Natural killer cell treated with Interleukin-12 subunit alpha and Interleukin-12 subunit beta and Interleukin-15 and Interleukin-18, amount 100 ng/mL, for 72 hours (primary cell): ENCODE results near the gene SEPTIN3. TPM values are rescaled to one million over a fixed set of nuclear protein-coding genes. Genes with fewer than 3 reads are reported as not detected.
A peak's percentile ranks its signal among the peaks of the same experiment; 100 is the strongest.

Experiments
- ATAC-seq, 2 donors: fragments of 150-1000 bp; cut with Tn5 transposase in 1 of 2; sonication (Bioruptor Pico), chemical (Tn5 transposase) in 1 of 2; 2 replicates each; pipeline ENCODE4 v1.10.0; 2021
- DNase-seq: peaks from one replicate; pipeline ENCODE4 v3.0.0; 2022; ENCODE audit warnings: low spot score
- H3K27ac Mint-ChIP-seq, 2 donors: 1 replicate in 1 of 2; 2 replicates in 1 of 2; pipeline ENCODE4 v1.8.0; 2022; ENCODE audit warnings: mixed read lengths in 2 of 2, mild to moderate bottlenecking in 1 of 2, moderate library complexity in 1 of 2
- H3K27me3 Mint-ChIP-seq, 2 donors: 1 replicate in 1 of 2; 2 replicates in 1 of 2; pipeline ENCODE4 v1.8.0; 2022; ENCODE audit warnings: mixed read lengths in 2 of 2
- H3K36me3 Mint-ChIP-seq: one replicate; pipeline ENCODE4 v1.8.0; 2022; ENCODE audit warnings: mixed read lengths
- H3K4me1 Mint-ChIP-seq, 2 donors: 1 replicate in 1 of 2; 2 replicates in 1 of 2; pipeline ENCODE4 v1.8.0; 2022; ENCODE audit warnings: low read depth in 2 of 2, mixed read lengths in 2 of 2, mild to moderate bottlenecking in 1 of 2
- H3K4me3 Mint-ChIP-seq: one replicate; pipeline ENCODE4 v1.8.0; 2022; ENCODE audit warnings: mixed read lengths
- H3K9me3 Mint-ChIP-seq: 2 replicates; pipeline ENCODE4 v1.8.0; 2022; ENCODE audit warnings: mixed read lengths
- total RNA-seq, 2 donors: library from RNA; stranded (reverse); gene quantifications; one replicate each; pipeline ENCODE4 v1.2.3, GENCODE V29; 2022

The SEPTIN3 gene
- total RNA-seq, 2 donors from 2014 or later = 0.14 to 0.25 TPM

DNA sequence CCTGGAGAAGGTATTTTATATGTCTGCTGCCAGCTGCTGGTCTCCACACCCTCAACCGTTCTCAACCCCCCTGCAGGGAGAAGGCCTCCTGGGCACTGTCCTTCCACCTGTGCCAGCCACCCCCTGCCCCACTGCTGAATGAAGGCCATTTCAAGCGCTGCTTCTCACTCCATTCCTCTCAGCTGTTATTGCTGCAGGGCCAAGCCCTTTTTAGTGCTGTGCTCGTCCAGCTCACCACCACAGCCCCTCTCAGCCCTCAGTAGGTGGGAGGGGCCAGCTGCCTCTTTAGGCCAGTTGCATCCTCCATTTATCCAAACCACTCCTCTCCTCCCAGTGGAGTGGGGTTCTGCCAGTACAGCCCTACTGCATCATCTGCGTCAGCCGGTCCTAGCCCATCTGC, 27.6 kb downstream of the SEPTIN3 start:
- no peak overlapping the region for H3K4me3 Mint-ChIP-seq
- DNase-seq (no peak), ATAC-seq (no peak)
- peaks cover 4% of the 10 kb centered on the region for H3K9me3 Mint-ChIP-seq
- H3K27me3 Mint-ChIP-seq = peaks cover 0 to 8% of the 10 kb centered on the region in 2 donors
- peaks cover 16 to 25% of the 10 kb centered on the region in 2 donors for H3K4me1 Mint-ChIP-seq
- H3K27ac Mint-ChIP-seq = no peak overlapping the region
- no peaks in the 10 kb centered on the region for H3K36me3 Mint-ChIP-seq

- H3K4me1 Mint-ChIP-seq = peaks cover 16 to 25% of the 10 kb centered on the region in 2 donors
- peaks cover 0 to 5% of the 10 kb centered on the region in 2 donors for H3K27me3 Mint-ChIP-seq
- ATAC-seq = peak; percentile 98 to 99
- peak within 1 kb of the TSS; percentile 69 to 78 for H3K27ac Mint-ChIP-seq
- no peaks in the 10 kb centered on the region for H3K36me3 Mint-ChIP-seq
- peaks cover 4% of the 10 kb centered on the region for H3K9me3 Mint-ChIP-seq
- H3K4me3 Mint-ChIP-seq = peak within 1 kb of the TSS; percentile 86
- peak; percentile 92 for DNase-seq
Measured at GRCh38 chr22:41998361-41999261, 29.4 kb downstream of the SEPTIN3 start, which contains the start of gene WBP2NL. Gene WBP2NL, plus strand, starts transcription at chr22:41998788. Its CDS starts 31 bp downstream, at chr22:41998819.

GRCh38 chr22:42000466-42000865, 31.2 kb downstream of the SEPTIN3 start:
- peaks cover 16 to 21% of the 10 kb centered on the region in 2 donors for H3K4me1 Mint-ChIP-seq
- H3K36me3 Mint-ChIP-seq = no peaks in the 10 kb centered on the region
- H3K27ac Mint-ChIP-seq = peak overlapping the region in 1 of 2 donors; percentile 47
- DNase-seq (no peak), ATAC-seq (no peak)
- H3K27me3 Mint-ChIP-seq = peaks cover 0 to under 1% of the 10 kb centered on the region in 2 donors
- H3K4me3 Mint-ChIP-seq = peak overlapping the region; percentile 63
- peaks cover 4% of the 10 kb centered on the region for H3K9me3 Mint-ChIP-seq

GRCh38 chr22:42001121-42001520, 31.9 kb downstream of the SEPTIN3 start:
- H3K27me3 Mint-ChIP-seq = no peaks in the 10 kb centered on the region
- peaks cover 16 to 21% of the 10 kb centered on the region in 2 donors for H3K4me1 Mint-ChIP-seq
- no peaks in the 10 kb centered on the region for H3K36me3 Mint-ChIP-seq
- no peak overlapping the region for H3K4me3 Mint-ChIP-seq
- no peak for ATAC-seq
- peaks cover 4% of the 10 kb centered on the region for H3K9me3 Mint-ChIP-seq
- no peak overlapping the region for H3K27ac Mint-ChIP-seq
- DNase-seq = no peak

GRCh38 chr22:42001706-42002105, 32.5 kb downstream of the SEPTIN3 start:
- no peak overlapping the region for H3K27ac Mint-ChIP-seq
- DNase-seq = no peak
- no peak overlapping the region for H3K4me3 Mint-ChIP-seq
- H3K27me3 Mint-ChIP-seq = no peaks in the 10 kb centered on the region
- ATAC-seq = no peak
- peaks cover 4% of the 10 kb centered on the region for H3K9me3 Mint-ChIP-seq
- H3K36me3 Mint-ChIP-seq = no peaks in the 10 kb centered on the region
- peaks cover 16 to 21% of the 10 kb centered on the region in 2 donors for H3K4me1 Mint-ChIP-seq

GRCh38 chr22:42007922-42008321, 38.7 kb downstream of the SEPTIN3 start:
- Mint-ChIP-seq H3K4me3 (no peak overlapping the region), H3K27ac (no peak overlapping the region), H3K27me3 (peaks cover 12 to 14% of the 10 kb centered on the region in 2 donors), H3K9me3 (no peaks in the 10 kb centered on the region), H3K36me3 (peaks cover 11% of the 10 kb centered on the region), H3K4me1 (no peaks in the 10 kb centered on the region)
- DNase-seq (no peak), ATAC-seq (no peak)

GRCh38 chr22:42010778-42011177, 41.5 kb downstream of the SEPTIN3 start:
- H3K36me3 Mint-ChIP-seq = peaks cover 11% of the 10 kb centered on the region

DNA sequence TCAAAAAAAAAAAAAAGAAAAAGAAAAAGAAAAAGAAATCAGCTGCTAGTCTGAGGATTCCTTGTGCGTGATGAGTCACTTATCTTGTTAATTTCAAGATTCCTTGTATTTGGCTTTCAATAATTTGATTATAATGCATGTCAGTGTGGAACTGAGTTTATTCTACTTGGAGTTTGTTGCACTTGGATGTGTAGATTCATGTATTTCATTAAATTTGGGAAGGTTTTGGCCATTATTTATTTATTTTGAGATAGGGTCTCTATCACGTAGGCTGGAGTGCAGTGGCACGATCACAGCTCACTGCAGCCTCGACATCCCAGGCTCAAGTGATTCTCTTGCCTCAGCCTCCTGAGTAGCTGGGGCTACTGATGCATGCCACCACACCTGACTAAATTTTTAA, 44.1 kb downstream of the SEPTIN3 start:
- Mint-ChIP-seq H3K9me3 (no peaks in the 10 kb centered on the region), H3K4me1 (no peaks in the 10 kb centered on the region), H3K27ac (no peak overlapping the region), H3K27me3 (peaks cover 23 to 24% of the 10 kb centered on the region in 2 donors), H3K4me3 (no peak overlapping the region), H3K36me3 (peaks cover 11% of the 10 kb centered on the region)
- no peak for DNase-seq
- no peak for ATAC-seq

More at GRCh38 chr22:42010778-42011177, 41.5 kb downstream of the SEPTIN3 start:
- no peak for ATAC-seq
- H3K4me1 Mint-ChIP-seq = no peaks in the 10 kb centered on the region
- H3K9me3 Mint-ChIP-seq = no peaks in the 10 kb centered on the region
- DNase-seq = no peak
- no peak overlapping the region for H3K27ac Mint-ChIP-seq
- peaks cover 20 to 22% of the 10 kb centered on the region in 2 donors for H3K27me3 Mint-ChIP-seq
- H3K4me3 Mint-ChIP-seq = no peak overlapping the region

DNA sequence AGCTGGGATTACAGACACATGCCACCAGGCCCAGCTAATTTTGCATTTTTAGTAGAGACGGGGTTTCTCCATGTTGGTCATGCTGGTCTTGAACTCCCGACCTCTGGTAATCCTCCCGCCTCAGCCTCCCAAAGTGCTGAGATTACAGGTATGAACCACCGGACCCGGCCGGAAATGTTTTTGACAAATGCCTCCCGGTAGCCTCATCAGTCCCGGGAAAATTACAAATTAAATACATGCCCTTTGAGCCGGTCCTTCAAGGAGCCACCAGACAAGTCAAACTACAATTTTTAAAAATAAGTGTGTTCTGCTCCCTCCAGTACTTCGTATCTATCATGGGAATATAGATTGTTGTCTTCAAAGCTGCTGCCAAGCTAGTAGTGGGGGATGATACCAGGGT, 46.9 kb downstream of the SEPTIN3 start:
- ATAC-seq = no peak
- Mint-ChIP-seq H3K4me1 (no peaks in the 10 kb centered on the region), H3K27me3 (peaks cover 23 to 24% of the 10 kb centered on the region in 2 donors), H3K27ac (no peak overlapping the region), H3K36me3 (peaks cover 4% of the 10 kb centered on the region), H3K9me3 (no peaks in the 10 kb centered on the region), H3K4me3 (no peak overlapping the region)
- no peak for DNase-seq

GRCh38 chr22:42018224-42018623, 49.0 kb downstream of the SEPTIN3 start:
- H3K9me3 Mint-ChIP-seq = no peaks in the 10 kb centered on the region
- H3K4me3 Mint-ChIP-seq = no peak overlapping the region
- DNase-seq = no peak
- no peaks in the 10 kb centered on the region for H3K36me3 Mint-ChIP-seq
- H3K27ac Mint-ChIP-seq = no peak overlapping the region
- H3K27me3 Mint-ChIP-seq = peaks cover 17 to 18% of the 10 kb centered on the region in 2 donors
- H3K4me1 Mint-ChIP-seq = no peaks in the 10 kb centered on the region
- no peak for ATAC-seq

Other genes with a start within 250 kb of the SEPTIN3 start
- gene CCDC134, start 168.8 kb upstream of the SEPTIN3 start, total RNA-seq = 10 to 100 TPM; 25.1 to 26.3 TPM
- 100 to 1,000 TPM; 205 to 211 TPM for gene SREBF2, start 136.3 kb upstream of the SEPTIN3 start, total RNA-seq
- not detected for gene SHISA8, start 54.4 kb upstream of the SEPTIN3 start, total RNA-seq
- 1 to 10 TPM in 1 of 2 donors, under 1 TPM in 1; 0.40 to 3.2 TPM for gene TNFRSF13C, start 42.6 kb upstream of the SEPTIN3 start, total RNA-seq
- gene CENPM, start 22.3 kb upstream of the SEPTIN3 start, total RNA-seq = 100 to 1,000 TPM in 1 of 2 donors, 10 to 100 TPM in 1; 34.7 to 115 TPM
- 1 to 10 TPM; 1.5 to 1.7 TPM for gene WBP2NL, start 29.3 kb downstream of the SEPTIN3 start, total RNA-seq
- 10 to 100 TPM; 22.6 to 24.2 TPM for gene NAGA, start 101.4 kb downstream of the SEPTIN3 start, total RNA-seq
- 1 to 10 TPM; 1.5 TPM for gene PHETA2, start 104.8 kb downstream of the SEPTIN3 start, total RNA-seq
- 10 to 100 TPM; 41.6 to 77.5 TPM for gene SMDT1, start 110.3 kb downstream of the SEPTIN3 start, total RNA-seq
- 10 to 100 TPM; 47.8 to 99.5 TPM for gene NDUFA6, start 121.3 kb downstream of the SEPTIN3 start, total RNA-seq
- gene CYP2D6, start 161.4 kb downstream of the SEPTIN3 start, total RNA-seq = 1 to 10 TPM; 1.7 to 6.1 TPM